Esophagus muscularis mucosa (tissue), 4 donors: Measurements from ENCODE around the gene FOXD4.
"Not testable (repeated sequence)": the region's sequence is repeated elsewhere in the genome, so short reads cannot be mapped to it uniquely, and the experiment has no call there.

Experiments used
- CTCF ChIP-seq, 3 experiments: fragments of 200-600 bp in 2 of 3; fragments of 450-650 bp in 1 of 3; sonication (generic) in 2 of 3; IDR thresholded peaks; one replicate each; pipeline ENCODE4 v1.5.1; 2017 to 2019; ENCODE audit warnings: antibody characterized with exemption in 3 of 3, mild to moderate bottlenecking in 2 of 3, moderate library complexity in 1 of 3
- EP300 ChIP-seq: sonication (generic); formaldehyde crosslinking; IDR thresholded peaks from one replicate; pipeline ENCODE4 v1.6.1; 2017; ENCODE audit warnings: antibody characterized with exemption
- POLR2A ChIP-seq: fragments of 450-650 bp; IDR thresholded peaks from one replicate; pipeline ENCODE4 v1.6.1; 2017; ENCODE audit warnings: antibody characterized with exemption, moderate library complexity, mild to moderate bottlenecking, low read depth

- not testable (repeated sequence) for TF ChIP-seq EP300; POLR2A; CTCF (IDR thresholded peaks at IDR 0.05)
These were observed 21.7 kb upstream of the FOXD4 start for GRCh38 chr9:139880-140279.
